ENCODE measurements around the gene ZFC3H1.

ZFC3H1 gene

DNA sequence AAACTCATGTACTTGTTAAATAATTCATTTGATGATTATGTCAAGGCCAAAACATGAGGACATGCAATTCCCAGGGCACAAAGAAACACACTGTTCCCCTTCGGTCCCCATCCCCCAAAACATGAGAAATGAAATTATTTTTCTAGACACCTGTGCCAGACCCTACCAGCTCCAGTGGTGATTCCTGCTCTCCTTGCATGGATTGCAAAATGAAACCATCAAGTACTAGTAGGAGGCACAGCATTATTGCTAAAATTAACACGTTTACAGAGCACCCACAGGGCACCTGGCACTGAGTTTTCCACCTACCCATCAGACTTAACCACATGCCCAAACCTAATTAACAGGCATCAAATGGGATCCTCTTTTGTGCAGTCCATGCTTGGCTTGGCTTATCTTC, 76.6 kb downstream of the ZFC3H1 start:
- TF ChIP-seq GATA2 (IDR thresholded peaks at IDR 0.05; ENCODE audit: low read depth, low read length): no peak
- no peak for TF ChIP-seq GATA3 (IDR thresholded peaks at IDR 0.05; ENCODE audit: low read depth, low read length)

GRCh38 chr12:71585218-71585617, 78.4 kb downstream of the ZFC3H1 start:
- TF ChIP-seq GATA2 (IDR thresholded peaks at IDR 0.05; ENCODE audit: low read depth, low read length): no peak
- TF ChIP-seq GATA3 (IDR thresholded peaks at IDR 0.05; ENCODE audit: low read depth, low read length): no peak

GRCh38 chr12:71584356-71584755, 79.3 kb downstream of the ZFC3H1 start:
- TF ChIP-seq GATA2 (IDR thresholded peaks at IDR 0.05; ENCODE audit: low read depth, low read length): no peak
- no peak for TF ChIP-seq GATA3 (IDR thresholded peaks at IDR 0.05; ENCODE audit: low read depth, low read length)

DNA sequence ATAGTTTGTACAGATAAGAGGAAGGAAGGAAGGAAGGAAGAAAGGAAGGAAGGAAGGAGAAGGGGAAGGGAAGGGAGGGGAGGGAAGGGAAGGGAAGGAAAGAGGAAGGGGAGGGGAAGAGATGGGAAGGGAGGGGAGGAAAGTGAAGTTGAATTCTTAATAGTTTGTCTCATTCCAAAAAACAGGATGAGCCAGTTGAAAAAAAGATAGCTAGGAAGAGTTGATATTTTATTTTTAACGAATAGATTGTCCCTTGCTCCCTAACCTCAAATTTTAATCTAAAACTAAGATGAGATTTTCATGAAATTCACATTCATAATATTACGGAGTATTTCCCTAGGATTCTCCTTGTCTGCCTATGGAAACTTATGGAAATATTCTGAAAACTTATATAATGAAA, 80.7 kb downstream of the ZFC3H1 start:
- no peak for TF ChIP-seq GATA2 (IDR thresholded peaks at IDR 0.05; ENCODE audit: low read depth, low read length)
- no peak for TF ChIP-seq GATA3 (IDR thresholded peaks at IDR 0.05; ENCODE audit: low read depth, low read length)

- no peak for TF ChIP-seq GATA2 (IDR thresholded peaks at IDR 0.05; ENCODE audit: low read depth, low read length)
Observed at GRCh38 chr12:71581206-71581605, 82.4 kb downstream of the ZFC3H1 start.

DNA sequence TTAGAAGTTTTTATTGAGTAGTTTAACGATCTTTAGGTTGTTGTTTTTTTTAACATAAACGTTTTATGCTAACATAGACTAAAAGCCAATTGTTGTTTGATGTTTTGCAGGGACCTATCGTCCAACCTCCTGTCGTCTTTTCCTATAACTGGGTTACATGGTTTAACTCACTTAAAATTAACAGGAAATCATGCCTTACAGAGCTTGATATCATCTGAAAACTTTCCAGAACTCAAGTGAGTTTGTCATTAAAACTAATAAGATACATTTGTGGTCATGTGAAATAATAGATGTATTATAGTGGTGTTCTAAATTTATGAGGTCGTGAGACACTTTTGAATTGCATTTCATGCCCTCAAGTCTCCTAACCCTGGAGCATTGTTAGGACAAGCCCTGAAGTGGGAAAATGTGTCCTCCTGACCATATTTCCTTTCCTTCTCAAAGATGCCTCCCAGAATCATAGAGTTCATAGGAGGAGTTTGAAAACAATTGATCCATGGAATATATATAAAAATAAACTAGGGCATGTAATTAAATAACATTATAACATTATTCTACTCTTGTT, 84.9 kb downstream of the ZFC3H1 start:
- no peak; the same call in 1 of the 2 replicates for TF ChIP-seq GATA3 (IDR thresholded peaks at IDR 0.05; ENCODE audit: low read depth, low read length)
- no peak for TF ChIP-seq GATA2 (IDR thresholded peaks at IDR 0.05; ENCODE audit: low read depth, low read length)

GRCh38 chr12:71576496-71576895, 87.2 kb downstream of the ZFC3H1 start:
- TF ChIP-seq GATA2 (IDR thresholded peaks at IDR 0.05; ENCODE audit: low read depth, low read length) (no peak), GATA3 (IDR thresholded peaks at IDR 0.05; ENCODE audit: low read depth, low read length) (no peak)

DNA sequence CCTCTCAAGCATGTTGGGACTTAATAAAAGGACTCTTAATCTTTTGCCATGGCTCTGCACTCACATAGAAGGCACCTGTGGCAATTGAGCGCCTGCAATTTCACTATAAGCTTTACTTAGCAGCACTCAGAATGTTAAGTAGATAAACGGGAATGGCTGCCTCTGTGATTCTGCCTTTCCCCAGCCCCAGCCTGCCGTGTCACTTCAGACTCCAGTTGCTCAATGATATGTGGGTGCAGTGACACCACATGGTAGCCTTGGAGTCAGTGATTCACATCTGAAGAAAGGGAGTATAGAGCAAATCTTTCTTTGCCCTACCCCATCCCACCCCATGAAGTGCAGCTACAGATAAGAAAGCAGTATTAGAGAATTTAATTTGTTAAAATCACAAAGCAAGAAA, 96.1 kb downstream of the ZFC3H1 start:
- TF ChIP-seq GATA2 (IDR thresholded peaks at IDR 0.05; ENCODE audit: low read depth, low read length) (no peak), GATA3 (IDR thresholded peaks at IDR 0.05; ENCODE audit: low read depth, low read length) (no peak)

DNA sequence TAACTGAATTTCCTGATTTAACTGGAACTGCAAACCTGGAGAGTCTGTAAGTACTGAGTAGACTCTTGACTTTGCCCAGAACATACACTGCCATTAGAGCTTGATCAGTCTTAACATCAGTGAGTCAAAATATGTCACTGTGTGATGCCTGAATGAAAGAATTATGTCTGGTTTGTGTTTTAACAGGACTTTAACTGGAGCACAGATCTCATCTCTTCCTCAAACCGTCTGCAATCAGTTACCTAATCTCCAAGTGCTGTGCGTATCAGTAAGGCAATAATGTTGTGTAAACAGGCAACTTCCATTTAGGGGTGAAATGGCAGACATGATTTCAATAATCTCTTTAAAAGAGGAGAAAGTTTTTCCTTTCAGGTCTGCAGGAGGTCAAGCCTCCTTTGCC, 97.0 kb downstream of the ZFC3H1 start:
- peak; percentile 92 for TF ChIP-seq GATA3 (IDR thresholded peaks at IDR 0.05; ENCODE audit: low read depth, low read length)
- peak; percentile 77 for TF ChIP-seq GATA2 (IDR thresholded peaks at IDR 0.05; ENCODE audit: low read depth, low read length)

DNA sequence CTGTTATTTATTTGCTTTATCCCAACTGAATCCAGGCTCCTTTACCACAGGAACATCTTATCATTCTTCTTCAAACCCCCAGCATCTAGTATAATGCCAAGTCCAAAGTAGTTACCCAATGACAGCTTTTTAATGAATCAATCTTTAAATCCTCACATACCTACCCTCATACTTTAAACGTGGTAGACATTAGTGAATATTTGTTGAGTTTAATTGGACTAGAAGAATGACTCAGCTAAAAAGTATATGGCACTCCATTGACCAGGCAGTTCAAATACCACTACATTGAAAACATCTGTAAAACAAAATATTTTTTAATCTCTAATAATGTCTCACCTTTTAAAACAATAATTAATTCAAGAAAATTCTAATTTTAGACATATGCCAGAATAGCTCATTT, 98.1 kb downstream of the ZFC3H1 start:
- TF ChIP-seq GATA2 (IDR thresholded peaks at IDR 0.05; ENCODE audit: low read depth, low read length) (no peak), GATA3 (IDR thresholded peaks at IDR 0.05; ENCODE audit: low read depth, low read length) (no peak)

DNA sequence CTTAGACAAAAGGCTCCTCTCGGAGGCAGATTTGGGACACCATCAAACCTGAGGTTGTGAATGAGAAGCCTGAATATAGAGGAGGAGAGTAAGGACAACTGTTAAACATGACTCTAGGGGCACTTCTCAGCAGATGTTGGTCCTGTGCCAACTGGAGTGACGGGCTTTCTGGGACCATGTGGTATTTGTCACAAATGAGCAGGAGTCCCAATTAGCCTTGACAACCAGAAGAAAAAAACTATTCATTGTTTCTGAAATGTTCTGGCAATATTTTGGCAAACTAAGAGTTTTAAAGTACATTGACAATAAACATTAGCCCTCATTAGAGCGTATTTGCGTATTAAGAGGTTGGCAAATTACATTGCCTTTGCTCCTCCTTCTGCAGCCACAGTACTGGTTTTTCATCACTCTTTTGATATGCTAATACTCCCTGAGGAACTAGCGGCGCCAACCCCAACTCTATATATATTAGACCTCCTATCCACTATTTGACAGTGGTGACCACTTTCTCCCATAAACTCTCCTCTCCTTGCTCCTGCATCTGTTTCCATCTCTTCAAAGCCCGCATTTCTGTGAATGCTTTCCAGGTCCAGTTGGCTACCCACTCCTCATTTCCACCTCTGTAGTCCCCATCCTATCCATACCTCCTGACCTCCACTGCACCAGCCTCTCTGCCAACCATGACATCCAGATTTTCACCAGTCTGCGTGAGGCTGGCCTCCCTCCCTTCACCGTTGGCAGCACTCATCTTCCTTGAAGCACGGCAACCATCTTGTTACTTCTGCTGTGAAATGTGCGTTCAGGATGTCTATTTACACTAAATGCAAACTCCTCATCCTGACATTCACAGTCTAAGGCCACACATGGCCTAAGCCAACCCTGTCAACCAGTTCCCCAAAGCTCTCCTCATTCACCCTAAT, 100.7 kb downstream of the ZFC3H1 start:
- no peak for TF ChIP-seq GATA3 (IDR thresholded peaks at IDR 0.05; ENCODE audit: low read depth, low read length)
- TF ChIP-seq GATA2 (IDR thresholded peaks at IDR 0.05; ENCODE audit: low read depth, low read length): 0 out of 2 replicates have a peak, but pooled peaks have one; percentile 17
